Caki2 (cell line): ENCODE data around the gene ZDHHC5. TPM values are rescaled to one million over a fixed set of nuclear protein-coding genes. Genes with fewer than 3 reads are reported as not detected.
"Not testable (repeated sequence)": the region's sequence is repeated elsewhere in the genome, so short reads cannot be mapped to it uniquely, and the experiment has no call there.

ENCODE experiments used
- DNase-seq: peaks from one replicate; pipeline ENCODE4 v3.0.0-alpha.2; 2015; ENCODE audit warnings: low read depth
- in situ Hi-C: cut with HindIII; loops from 2 replicates; pipeline ENCODE4 v1.10.0; 2016; ENCODE audit warnings: low sequenced_read_pairs, low pct_unique_long_range_greater_than_20kb, mixed read lengths
- total RNA-seq: library from RNA; depleted of rRNA; stranded (reverse); fragments of >200 nt; shearing (Covaris generic); gene quantifications from 2 replicates; pipeline ENCODE4 v1.2.3, GENCODE V29; 2014; ENCODE audit warnings: low replicate concordance

ZDHHC5 gene
- total RNA-seq, 1 experiment from 2014 or later: 50.6 TPM

- DNase-seq: no peak
- in situ Hi-C loops: no loop called here
Measured at GRCh38 chr11:57704932-57705331, 37.0 kb downstream of the ZDHHC5 start.

GRCh38 chr11:57705432-57705831 lies 37.5 kb downstream of the ZDHHC5 start:
- in situ Hi-C loops, DNase-seq: not testable (repeated sequence)

DNA sequence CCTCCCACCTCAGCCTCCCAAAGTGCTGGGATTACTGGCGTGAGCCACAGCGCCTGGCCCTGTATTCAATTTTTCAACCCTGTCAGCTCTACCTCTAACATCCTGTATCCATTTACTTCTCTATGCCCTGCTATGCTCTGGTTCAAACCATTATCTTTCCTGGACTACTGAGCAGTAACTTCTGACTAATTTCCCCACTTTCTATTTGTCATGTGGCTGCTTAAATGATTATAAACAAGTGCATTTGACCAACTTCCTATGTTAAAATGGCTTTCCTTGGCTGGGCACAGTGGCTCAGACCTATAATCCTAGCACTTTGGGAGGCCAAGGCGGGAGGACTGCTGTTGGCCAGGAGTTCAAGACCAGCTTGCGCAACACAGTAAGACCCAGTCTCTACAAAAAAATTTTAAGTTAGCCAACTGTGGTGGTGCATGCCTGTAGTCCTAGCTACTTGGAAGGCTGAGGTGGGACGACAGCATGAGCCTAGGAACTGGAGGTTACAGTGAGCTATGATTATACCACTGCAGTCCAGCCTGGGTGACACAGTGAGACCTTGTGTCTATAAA lies 42.0 kb downstream of the ZDHHC5 start:
- DNase-seq: no peak
- in situ Hi-C loops: no loop called here

DNA sequence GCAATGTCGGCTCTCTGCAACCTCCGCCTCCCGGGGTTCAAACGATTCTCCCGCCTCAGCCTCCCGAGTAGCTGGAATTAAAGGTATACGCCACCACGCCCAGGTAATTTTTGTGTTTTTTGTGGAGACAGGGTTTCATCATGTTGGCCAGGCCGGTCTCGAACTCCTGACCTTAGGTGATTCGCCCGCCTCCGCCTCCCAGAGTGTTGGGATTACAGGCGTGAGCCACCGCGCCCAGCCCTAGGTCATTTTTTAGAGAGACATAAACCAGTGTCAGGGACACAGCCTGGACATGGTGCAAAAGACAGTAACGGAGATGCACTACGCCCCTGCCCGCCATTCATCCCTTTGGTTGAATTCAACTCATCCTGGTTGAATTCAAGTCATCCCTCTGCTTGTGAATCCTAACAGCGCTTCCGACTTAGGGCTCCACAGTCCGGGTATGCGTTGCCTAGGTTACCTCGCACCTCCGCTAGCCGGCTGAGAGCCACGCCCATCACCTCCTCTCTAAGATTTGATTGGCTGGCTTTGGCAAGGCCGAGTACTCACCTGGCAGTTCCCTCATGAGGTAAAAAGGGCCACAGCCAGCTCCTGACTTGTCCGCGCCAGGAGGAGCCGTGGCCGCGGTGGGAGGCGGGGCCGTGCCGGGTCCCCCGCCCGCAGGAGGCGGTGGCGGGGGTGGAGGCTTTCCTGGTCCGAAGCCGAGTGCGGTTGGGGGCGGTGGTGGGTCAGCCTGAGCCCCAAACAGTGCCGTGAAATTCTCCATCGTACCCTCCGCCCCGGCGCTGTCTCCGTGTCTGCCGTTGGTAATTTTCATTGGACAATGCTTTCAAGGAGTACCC lies 43.7 kb downstream of the ZDHHC5 start, which contains the start of gene MED19:
MED19 (minus strand) TSS at position 802 of the 842 bp plus-strand sequence; CDS start at position 766, 36 bp downstream.
- DNase-seq: no peak
- in situ Hi-C loops: no loop called here

- peak; percentile 96 for DNase-seq
- in situ Hi-C loops: no loop called here
Measured at GRCh38 chr11:57712256-57713150, 44.6 kb downstream of the ZDHHC5 start, which contains the start of gene TMX2. Gene TMX2 (plus strand): TSS chr11:57712593. CDS start chr11:57712619, 26 bp downstream.

GRCh38 chr11:57713835-57714234 lies 45.9 kb downstream of the ZDHHC5 start:
- in situ Hi-C loops: no loop called here
- no peak for DNase-seq

GRCh38 chr11:57716726-57717125 lies 48.8 kb downstream of the ZDHHC5 start:
- in situ Hi-C loops, DNase-seq: not testable (repeated sequence)

- no peak for DNase-seq
- in situ Hi-C loops: no loop called here
Measured at GRCh38 chr11:57727185-57727584, 59.3 kb downstream of the ZDHHC5 start.

DNA sequence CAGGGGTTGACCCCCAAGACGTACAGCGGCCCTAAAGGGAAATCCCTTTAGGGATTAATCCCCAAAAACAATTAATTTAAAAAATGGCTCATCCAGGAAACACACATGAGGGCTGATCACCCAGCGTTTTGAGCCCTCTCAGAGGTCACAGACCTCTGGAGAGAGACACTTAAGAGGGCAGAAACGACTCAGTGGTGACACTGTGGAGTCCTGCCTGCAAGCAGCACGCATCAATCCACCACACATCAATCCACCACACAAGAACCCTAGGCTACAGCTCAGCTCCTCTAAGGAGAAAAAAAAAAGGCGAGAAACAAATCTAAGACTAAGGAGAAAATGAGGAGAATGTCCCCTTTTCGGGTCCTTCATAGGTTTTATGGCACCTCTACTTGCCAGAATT lies 60.9 kb downstream of the ZDHHC5 start:
- DNase-seq: no peak

GRCh38 chr11:57729479-57729878 lies 61.6 kb downstream of the ZDHHC5 start:
- no peak for DNase-seq
- in situ Hi-C loops: no loop called here

More for the DNA sequence above, 60.9 kb downstream of the ZDHHC5 start:
- in situ Hi-C loops: no loop called here

GRCh38 chr11:57732661-57733060 lies 64.7 kb downstream of the ZDHHC5 start:
- in situ Hi-C loops: no loop called here
- no peak for DNase-seq

- in situ Hi-C loops: no loop called here
- peak; percentile 19 for DNase-seq
Measured at GRCh38 chr11:57735619-57736298, 67.8 kb downstream of the ZDHHC5 start.

- in situ Hi-C loops: no loop called here
- DNase-seq: peak; percentile 93
Measured at GRCh38 chr11:57741132-57742086, 73.5 kb downstream of the ZDHHC5 start, which contains the start of gene SELENOH. Gene SELENOH (plus strand): TSS chr11:57741491. CDS start chr11:57741596, 105 bp downstream.

DNA sequence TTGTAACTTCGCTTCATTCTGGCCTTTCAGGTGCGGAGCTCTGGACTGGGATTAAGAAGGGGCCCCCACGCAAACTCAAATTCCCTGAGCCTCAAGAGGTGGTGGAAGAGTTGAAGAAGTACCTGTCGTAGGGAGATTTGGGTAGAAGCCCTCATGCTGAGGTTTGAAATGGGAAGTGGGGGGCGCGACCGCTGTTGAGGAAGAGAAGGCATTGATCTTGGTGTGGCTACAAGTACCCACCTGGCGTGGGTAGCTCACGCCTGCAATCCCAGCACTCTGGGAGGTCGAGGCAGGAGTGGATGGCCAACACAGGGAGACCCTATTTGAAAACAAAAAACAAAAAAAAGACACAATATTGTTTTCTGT lies 74.2 kb downstream of the ZDHHC5 start:
- DNase-seq: no peak
- in situ Hi-C loops: no loop called here

- in situ Hi-C loops: no loop called here
- no peak for DNase-seq
Measured at GRCh38 chr11:57744357-57744756, 76.4 kb downstream of the ZDHHC5 start.

GRCh38 chr11:57745206-57745605 lies 77.3 kb downstream of the ZDHHC5 start:
- DNase-seq: no peak
- in situ Hi-C loops: no loop called here

DNA sequence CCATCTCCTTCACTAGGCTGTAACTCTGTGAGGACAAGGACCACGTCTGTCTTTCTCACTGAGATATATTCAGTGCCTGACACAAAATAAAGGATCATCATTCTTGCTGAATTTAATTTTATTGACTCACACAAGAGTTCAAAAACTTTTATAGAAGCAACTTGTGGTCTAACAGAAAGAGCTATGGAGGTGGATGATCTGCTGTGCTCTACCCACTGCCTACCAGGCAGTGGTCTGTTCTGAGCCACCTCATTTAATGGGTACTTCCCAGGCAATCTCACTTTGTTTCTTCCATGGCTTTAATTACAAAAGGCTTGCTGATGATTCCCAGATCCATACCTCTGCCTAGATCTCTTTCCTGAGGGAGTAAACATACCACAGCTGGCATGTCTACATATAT lies 79.0 kb downstream of the ZDHHC5 start:
- in situ Hi-C loops: no loop called here
- DNase-seq: no peak
